Measurements from ENCODE around the gene PPFIA2. TPM values are rescaled to one million over a fixed set of nuclear protein-coding genes. Genes with fewer than 3 reads are reported as not detected.

The PPFIA2 gene
- polyA plus RNA-seq, 1 donor from 2014 or later, result 65.3 TPM

DNA sequence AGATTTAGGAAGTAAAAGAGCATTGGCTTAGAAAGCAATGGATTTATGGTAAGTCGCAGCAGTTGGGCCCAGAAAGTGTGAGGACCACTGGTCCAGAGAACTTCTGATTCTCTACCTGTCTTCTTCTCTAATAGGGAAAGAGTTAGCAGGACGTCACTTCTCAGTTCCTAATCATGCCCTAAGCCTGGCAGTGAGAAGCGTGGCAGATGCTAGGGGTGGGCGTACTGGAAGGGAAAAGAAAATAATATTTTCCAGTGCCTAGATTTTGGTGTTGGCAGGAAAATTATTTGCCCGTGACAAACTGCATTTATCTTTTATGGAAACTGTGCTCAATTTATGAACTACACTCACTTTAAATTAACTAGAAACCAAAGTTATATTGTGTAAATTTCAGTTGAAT lies 212.3 kb downstream of the PPFIA2 start:
- no peaks in the 10 kb centered on the region for H4K20me1 ChIP-seq (ENCODE audit: insufficient read depth)
- no peak overlapping the region for H3K9ac ChIP-seq (ENCODE audit: low read length)
- TF ChIP-seq SMC3 (conservative IDR thresholded peaks at IDR 0.05; ENCODE audit: poor library complexity) (no peak), TAF1 (IDR thresholded peaks at IDR 0.05; ENCODE audit: low read depth) (no peak), POLR2AphosphoS5 (IDR thresholded peaks at IDR 0.05) (no peak), EP300 (conservative IDR thresholded peaks at IDR 0.05; ENCODE audit: poor library complexity, severe bottlenecking) (no peak), MXI1 (conservative IDR thresholded peaks at IDR 0.05; ENCODE audit: poor library complexity, severe bottlenecking) (no peak), RAD21 (conservative IDR thresholded peaks at IDR 0.05) (no peak), EZH2 (IDR thresholded peaks at IDR 0.05; ENCODE audit: borderline replicate concordance, insufficient read depth, low read length, poor library complexity, severe bottlenecking) (no peak)
- TF ChIP-seq, protein P1, sequence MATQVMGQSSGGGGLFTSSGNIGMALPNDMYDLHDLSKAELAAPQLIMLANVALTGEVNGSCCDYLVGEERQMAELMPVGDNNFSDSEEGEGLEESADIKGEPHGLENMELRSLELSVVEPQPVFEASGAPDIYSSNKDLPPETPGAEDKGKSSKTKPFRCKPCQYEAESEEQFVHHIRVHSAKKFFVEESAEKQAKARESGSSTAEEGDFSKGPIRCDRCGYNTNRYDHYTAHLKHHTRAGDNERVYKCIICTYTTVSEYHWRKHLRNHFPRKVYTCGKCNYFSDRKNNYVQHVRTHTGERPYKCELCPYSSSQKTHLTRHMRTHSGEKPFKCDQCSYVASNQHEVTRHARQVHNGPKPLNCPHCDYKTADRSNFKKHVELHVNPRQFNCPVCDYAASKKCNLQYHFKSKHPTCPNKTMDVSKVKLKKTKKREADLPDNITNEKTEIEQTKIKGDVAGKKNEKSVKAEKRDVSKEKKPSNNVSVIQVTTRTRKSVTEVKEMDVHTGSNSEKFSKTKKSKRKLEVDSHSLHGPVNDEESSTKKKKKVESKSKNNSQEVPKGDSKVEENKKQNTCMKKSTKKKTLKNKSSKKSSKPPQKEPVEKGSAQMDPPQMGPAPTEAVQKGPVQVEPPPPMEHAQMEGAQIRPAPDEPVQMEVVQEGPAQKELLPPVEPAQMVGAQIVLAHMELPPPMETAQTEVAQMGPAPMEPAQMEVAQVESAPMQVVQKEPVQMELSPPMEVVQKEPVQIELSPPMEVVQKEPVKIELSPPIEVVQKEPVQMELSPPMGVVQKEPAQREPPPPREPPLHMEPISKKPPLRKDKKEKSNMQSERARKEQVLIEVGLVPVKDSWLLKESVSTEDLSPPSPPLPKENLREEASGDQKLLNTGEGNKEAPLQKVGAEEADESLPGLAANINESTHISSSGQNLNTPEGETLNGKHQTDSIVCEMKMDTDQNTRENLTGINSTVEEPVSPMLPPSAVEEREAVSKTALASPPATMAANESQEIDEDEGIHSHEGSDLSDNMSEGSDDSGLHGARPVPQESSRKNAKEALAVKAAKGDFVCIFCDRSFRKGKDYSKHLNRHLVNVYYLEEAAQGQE (IDR thresholded peaks at IDR 0.05; ENCODE audit: borderline replicate concordance), result no peak
- TF ChIP-seq, protein P2, sequence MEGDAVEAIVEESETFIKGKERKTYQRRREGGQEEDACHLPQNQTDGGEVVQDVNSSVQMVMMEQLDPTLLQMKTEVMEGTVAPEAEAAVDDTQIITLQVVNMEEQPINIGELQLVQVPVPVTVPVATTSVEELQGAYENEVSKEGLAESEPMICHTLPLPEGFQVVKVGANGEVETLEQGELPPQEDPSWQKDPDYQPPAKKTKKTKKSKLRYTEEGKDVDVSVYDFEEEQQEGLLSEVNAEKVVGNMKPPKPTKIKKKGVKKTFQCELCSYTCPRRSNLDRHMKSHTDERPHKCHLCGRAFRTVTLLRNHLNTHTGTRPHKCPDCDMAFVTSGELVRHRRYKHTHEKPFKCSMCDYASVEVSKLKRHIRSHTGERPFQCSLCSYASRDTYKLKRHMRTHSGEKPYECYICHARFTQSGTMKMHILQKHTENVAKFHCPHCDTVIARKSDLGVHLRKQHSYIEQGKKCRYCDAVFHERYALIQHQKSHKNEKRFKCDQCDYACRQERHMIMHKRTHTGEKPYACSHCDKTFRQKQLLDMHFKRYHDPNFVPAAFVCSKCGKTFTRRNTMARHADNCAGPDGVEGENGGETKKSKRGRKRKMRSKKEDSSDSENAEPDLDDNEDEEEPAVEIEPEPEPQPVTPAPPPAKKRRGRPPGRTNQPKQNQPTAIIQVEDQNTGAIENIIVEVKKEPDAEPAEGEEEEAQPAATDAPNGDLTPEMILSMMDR (IDR thresholded peaks at IDR 0.05; ENCODE audit: poor library complexity, severe bottlenecking), result no peak
- no peak overlapping the region for H3K27ac ChIP-seq (ENCODE audit: low read length)
- no peaks in the 10 kb centered on the region for H3K9me3 ChIP-seq (ENCODE audit: low read length)
- H3F3A ChIP-seq (ENCODE audit: insufficient read depth, low read length, poor library complexity, severe bottlenecking), result no peaks in the 10 kb centered on the region
- H3K36me3 ChIP-seq (ENCODE audit: insufficient read depth, low read length), result no peaks in the 10 kb centered on the region
- no peaks in the 10 kb centered on the region for H3K27me3 ChIP-seq (ENCODE audit: insufficient read depth, low read depth, low read length)
- H3K4me2 ChIP-seq (ENCODE audit: low read length), result no peak overlapping the region
- H3K79me2 ChIP-seq (replicated peaks; ENCODE audit: insufficient read depth, low read length), result no peaks in the 10 kb centered on the region
- H3K9me2 ChIP-seq (ENCODE audit: insufficient read depth, low read length), result no peaks in the 10 kb centered on the region
- no peak overlapping the region for H3K4me3 ChIP-seq (ENCODE audit: low read length)
- no peak overlapping the region for H2AFZ ChIP-seq (ENCODE audit: low read depth, low read length)

DNA sequence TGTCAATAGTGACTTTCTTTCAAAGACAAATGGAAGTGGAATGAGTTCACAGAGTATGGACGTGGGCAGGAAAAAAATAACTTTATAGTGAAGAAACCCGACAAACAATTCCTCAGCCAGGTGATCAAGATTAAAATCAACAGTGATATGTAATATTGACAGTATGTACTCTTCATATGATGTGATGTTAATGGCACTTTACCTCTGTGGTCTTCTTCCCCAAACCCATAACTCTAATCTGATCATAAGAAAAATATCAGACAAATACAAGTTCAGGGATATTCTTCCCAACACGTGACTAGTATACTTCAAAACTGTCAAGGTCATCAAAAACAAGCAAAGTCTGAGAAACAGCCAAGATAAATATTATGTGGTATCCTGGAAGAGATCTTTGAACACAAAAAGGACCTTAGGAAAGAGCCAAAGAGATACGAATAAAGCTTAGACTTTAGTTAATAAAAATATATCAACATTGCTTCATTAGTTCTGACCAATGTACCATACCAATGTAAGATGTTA lies 215.5 kb downstream of the PPFIA2 start:
- Histone ChIP-seq H3K79me2 (replicated peaks; ENCODE audit: insufficient read depth, low read length) (no peaks in the 10 kb centered on the region), H3K27me3 (ENCODE audit: insufficient read depth, low read depth, low read length) (no peaks in the 10 kb centered on the region), H3K36me3 (ENCODE audit: insufficient read depth, low read length) (no peaks in the 10 kb centered on the region), H3K27ac (ENCODE audit: low read length) (no peak overlapping the region), H3F3A (ENCODE audit: insufficient read depth, low read length, poor library complexity, severe bottlenecking) (no peaks in the 10 kb centered on the region), H4K20me1 (ENCODE audit: insufficient read depth) (no peaks in the 10 kb centered on the region), H3K9me2 (ENCODE audit: insufficient read depth, low read length) (no peaks in the 10 kb centered on the region), H3K9ac (ENCODE audit: low read length) (no peak overlapping the region), H3K9me3 (ENCODE audit: low read length) (no peaks in the 10 kb centered on the region), H2AFZ (ENCODE audit: low read depth, low read length) (no peak overlapping the region), H3K4me3 (ENCODE audit: low read length) (no peak overlapping the region), H3K4me2 (ENCODE audit: low read length) (no peak overlapping the region)
- no peak for TF ChIP-seq MXI1 (conservative IDR thresholded peaks at IDR 0.05; ENCODE audit: poor library complexity, severe bottlenecking)
- TF ChIP-seq RAD21 (conservative IDR thresholded peaks at IDR 0.05), result no peak
- no peak for TF ChIP-seq EP300 (conservative IDR thresholded peaks at IDR 0.05; ENCODE audit: poor library complexity, severe bottlenecking)
- TF ChIP-seq, protein P2 (IDR thresholded peaks at IDR 0.05; ENCODE audit: poor library complexity, severe bottlenecking), result no peak

Measured in neural cell (in vitro differentiated cells).